Measurements from ENCODE around the gene ARHGEF7.
A peak's percentile ranks its signal among the peaks of the same experiment; 100 is the strongest.

The ARHGEF7 gene

GRCh38 chr13:111263566-111263965 is 148.5 kb downstream of the ARHGEF7 start:
- Histone ChIP-seq H3K4me3 (no peak overlapping the region), H3K27ac (no peak overlapping the region)
- TF ChIP-seq CTCF (IDR thresholded peaks at IDR 0.05), result no peak
- no peak for DNase-seq (ENCODE audit: low spot score)

- Histone ChIP-seq H3K27ac (no peak overlapping the region), H3K4me3 (no peak overlapping the region)
- no peak for DNase-seq (ENCODE audit: low spot score)
- no peak for TF ChIP-seq CTCF (IDR thresholded peaks at IDR 0.05)
These were observed 150.0 kb downstream of the ARHGEF7 start for GRCh38 chr13:111265006-111265700.

- DNase-seq (ENCODE audit: low spot score), result no peak
- Histone ChIP-seq H3K27ac (no peak overlapping the region), H3K4me3 (no peak overlapping the region)
- TF ChIP-seq CTCF (IDR thresholded peaks at IDR 0.05), result no peak
These were observed 150.6 kb downstream of the ARHGEF7 start for GRCh38 chr13:111265701-111266035.

- TF ChIP-seq CTCF (IDR thresholded peaks at IDR 0.05), result no peak
These were observed 152.1 kb downstream of the ARHGEF7 start for GRCh38 chr13:111267205-111267604.

GRCh38 chr13:111267784-111268183 is 152.7 kb downstream of the ARHGEF7 start:
- TF ChIP-seq CTCF (IDR thresholded peaks at IDR 0.05), result no peak
- no peak for DNase-seq (ENCODE audit: low spot score)
- no peak overlapping the region for H3K4me3 ChIP-seq
- no peak overlapping the region for H3K27ac ChIP-seq

More at GRCh38 chr13:111267205-111267604, 152.1 kb downstream of the ARHGEF7 start:
- Histone ChIP-seq H3K4me3 (no peak overlapping the region), H3K27ac (no peak overlapping the region)
- DNase-seq (ENCODE audit: low spot score), result no peak

- no peak for DNase-seq (ENCODE audit: low spot score)
- H3K27ac ChIP-seq, result peak overlapping the region in 1 of 2 donors; percentile 50
- H3K4me3 ChIP-seq, result no peak overlapping the region
- TF ChIP-seq CTCF (IDR thresholded peaks at IDR 0.05), result no peak
These were observed 154.4 kb downstream of the ARHGEF7 start for GRCh38 chr13:111269508-111269907.

GRCh38 chr13:111270126-111270525 is 155.0 kb downstream of the ARHGEF7 start:
- Histone ChIP-seq H3K4me3 (no peak overlapping the region), H3K27ac (peak overlapping the region; percentile 50 to 64)
- TF ChIP-seq CTCF (IDR thresholded peaks at IDR 0.05), result no peak
- no peak for DNase-seq (ENCODE audit: low spot score)
